ENCODE results near the gene DNMT3B.

DNMT3B gene

GRCh38 chr20:32804817-32805216 lies 42.6 kb downstream of the DNMT3B start:
- no peak for TF ChIP-seq CTCF (IDR thresholded peaks at IDR 0.05; ENCODE audit: low read depth, low read length)
- TF ChIP-seq MAX (IDR thresholded peaks at IDR 0.05; ENCODE audit: low read depth, low read length) = no peak
- no peak for TF ChIP-seq POLR2A (IDR thresholded peaks at IDR 0.05; ENCODE audit: extremely low read depth, insufficient read length)
- TF ChIP-seq MYC (IDR thresholded peaks at IDR 0.05; ENCODE audit: low read depth, low read length) = no peak
- no peak overlapping the region for H3K4me3 ChIP-seq (ENCODE audit: low read depth, low read length)
- DNase-seq (ENCODE audit: low read depth) = no peak

- H3K4me3 ChIP-seq (ENCODE audit: low read depth, low read length) = no peak overlapping the region
- no peak for DNase-seq (ENCODE audit: low read depth)
- no peak for TF ChIP-seq CTCF (IDR thresholded peaks at IDR 0.05; ENCODE audit: low read depth, low read length)
- TF ChIP-seq POLR2A (IDR thresholded peaks at IDR 0.05; ENCODE audit: extremely low read depth, insufficient read length) = no peak
- TF ChIP-seq MAX (IDR thresholded peaks at IDR 0.05; ENCODE audit: low read depth, low read length) = no peak
Observed at GRCh38 chr20:32805721-32806120, 43.5 kb downstream of the DNMT3B start.

GRCh38 chr20:32806356-32806755 lies 44.2 kb downstream of the DNMT3B start:
- TF ChIP-seq POLR2A (IDR thresholded peaks at IDR 0.05; ENCODE audit: extremely low read depth, insufficient read length) (no peak), MAX (IDR thresholded peaks at IDR 0.05; ENCODE audit: low read depth, low read length) (no peak), CTCF (IDR thresholded peaks at IDR 0.05; ENCODE audit: low read depth, low read length) (no peak), MYC (IDR thresholded peaks at IDR 0.05; ENCODE audit: low read depth, low read length) (no peak)
- no peak for DNase-seq (ENCODE audit: low read depth)
- no peak overlapping the region for H3K4me3 ChIP-seq (ENCODE audit: low read depth, low read length)

- no peak for TF ChIP-seq CTCF (IDR thresholded peaks at IDR 0.05; ENCODE audit: low read depth, low read length)
- TF ChIP-seq MAX (IDR thresholded peaks at IDR 0.05; ENCODE audit: low read depth, low read length) = no peak
- no peak for TF ChIP-seq MYC (IDR thresholded peaks at IDR 0.05; ENCODE audit: low read depth, low read length)
- no peak for TF ChIP-seq POLR2A (IDR thresholded peaks at IDR 0.05; ENCODE audit: extremely low read depth, insufficient read length)
- DNase-seq (ENCODE audit: low read depth) = no peak
Observed at GRCh38 chr20:32807706-32808105, 45.5 kb downstream of the DNMT3B start.

GRCh38 chr20:32808438-32808837 lies 46.3 kb downstream of the DNMT3B start:
- TF ChIP-seq POLR2A (IDR thresholded peaks at IDR 0.05; ENCODE audit: extremely low read depth, insufficient read length) = no peak
- no peak for TF ChIP-seq MYC (IDR thresholded peaks at IDR 0.05; ENCODE audit: low read depth, low read length)
- TF ChIP-seq MAX (IDR thresholded peaks at IDR 0.05; ENCODE audit: low read depth, low read length) = no peak
- TF ChIP-seq CTCF (IDR thresholded peaks at IDR 0.05; ENCODE audit: low read depth, low read length) = no peak
- DNase-seq (ENCODE audit: low read depth) = no peak

More at GRCh38 chr20:32807706-32808105, 45.5 kb downstream of the DNMT3B start:
- H3K4me3 ChIP-seq (ENCODE audit: low read depth, low read length) = no peak overlapping the region

GRCh38 chr20:32809907-32810306 lies 47.7 kb downstream of the DNMT3B start:
- DNase-seq (ENCODE audit: low read depth) = no peak
- H3K4me3 ChIP-seq (ENCODE audit: low read depth, low read length) = no peak overlapping the region
- TF ChIP-seq POLR2A (IDR thresholded peaks at IDR 0.05; ENCODE audit: extremely low read depth, insufficient read length) = no peak
- no peak for TF ChIP-seq CTCF (IDR thresholded peaks at IDR 0.05; ENCODE audit: low read depth, low read length)
- no peak for TF ChIP-seq MAX (IDR thresholded peaks at IDR 0.05; ENCODE audit: low read depth, low read length)
- TF ChIP-seq MYC (IDR thresholded peaks at IDR 0.05; ENCODE audit: low read depth, low read length) = no peak

More at GRCh38 chr20:32808438-32808837, 46.3 kb downstream of the DNMT3B start:
- H3K4me3 ChIP-seq (ENCODE audit: low read depth, low read length) = no peak overlapping the region
